Kidney epithelial cell (primary cell): Measurements from ENCODE around the gene NPC2. TPM values are rescaled to one million over a fixed set of nuclear protein-coding genes. Genes with fewer than 3 reads are reported as not detected.

Source experiments
- DNase-seq: peaks from one replicate; pipeline ENCODE4 v3.0.0-alpha.2; 2010; ENCODE audit warnings: low read depth
- H3K27me3 ChIP-seq: 2 replicates; pipeline ENCODE4 v1.6.0; 2011; ENCODE audit warnings: low read length; ENCODE audit not compliant: control insufficient read depth, insufficient read depth
- H3K36me3 ChIP-seq: 2 replicates; pipeline ENCODE4 v1.5.1; 2011; ENCODE audit warnings: low read length; ENCODE audit not compliant: control insufficient read depth, insufficient read depth
- H3K4me3 ChIP-seq: 2 replicates; pipeline ENCODE4 v1.5.1; 2011; ENCODE audit warnings: low read depth, mild to moderate bottlenecking, control low read depth, low read length
- total RNA-seq: library from RNA; depleted of rRNA; stranded (reverse); fragments of >200 nt; gene quantifications from 2 replicates; pipeline ENCODE4 v1.2.3, GENCODE V29; 2015
- TF ChIP-seq, protein P1 (sequence below): IDR thresholded peaks from 2 replicates; pipeline ENCODE4 v1.5.1; 2011; ENCODE audit warnings: mild to moderate bottlenecking, moderate library complexity, low read length, control low read depth, inconsistent platforms; ENCODE audit not compliant: insufficient read depth, poor library complexity, severe bottlenecking

NPC2 gene
- total RNA-seq, 1 donor from 2014 or later: 415 TPM

DNA sequence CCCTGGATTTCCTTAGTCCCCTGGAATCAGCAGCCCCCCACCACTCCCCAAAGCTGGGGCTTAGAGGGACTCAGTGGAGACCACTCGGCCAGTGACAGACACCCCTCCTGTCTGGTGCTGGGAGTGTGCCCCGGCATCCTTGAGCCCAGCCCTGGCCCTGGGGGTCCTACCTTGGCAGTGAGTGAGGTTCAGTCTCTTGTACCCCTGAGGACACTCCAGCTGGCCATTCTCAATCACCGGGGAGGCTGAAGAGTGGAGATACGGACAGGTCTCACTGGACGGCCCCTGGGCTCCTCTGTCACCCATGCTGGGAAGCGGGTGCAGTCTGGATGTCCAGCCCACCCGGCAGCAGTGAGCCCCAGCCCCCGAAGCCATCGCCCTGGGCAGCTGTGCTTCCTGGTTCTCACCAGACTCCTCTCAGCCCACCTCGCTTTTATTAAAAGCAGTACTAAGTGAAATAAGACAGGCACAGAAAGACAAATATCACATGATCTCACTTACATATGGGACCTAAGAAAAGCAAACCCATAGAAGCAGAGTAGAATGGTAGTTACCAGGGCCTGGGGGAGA is 42.7 kb upstream of the NPC2 start:
- DNase-seq: no peak
- Histone ChIP-seq H3K4me3 (no peak overlapping the region), H3K36me3 (no peaks in the 10 kb centered on the region), H3K27me3 (no peaks in the 10 kb centered on the region)
- TF ChIP-seq, protein P1, sequence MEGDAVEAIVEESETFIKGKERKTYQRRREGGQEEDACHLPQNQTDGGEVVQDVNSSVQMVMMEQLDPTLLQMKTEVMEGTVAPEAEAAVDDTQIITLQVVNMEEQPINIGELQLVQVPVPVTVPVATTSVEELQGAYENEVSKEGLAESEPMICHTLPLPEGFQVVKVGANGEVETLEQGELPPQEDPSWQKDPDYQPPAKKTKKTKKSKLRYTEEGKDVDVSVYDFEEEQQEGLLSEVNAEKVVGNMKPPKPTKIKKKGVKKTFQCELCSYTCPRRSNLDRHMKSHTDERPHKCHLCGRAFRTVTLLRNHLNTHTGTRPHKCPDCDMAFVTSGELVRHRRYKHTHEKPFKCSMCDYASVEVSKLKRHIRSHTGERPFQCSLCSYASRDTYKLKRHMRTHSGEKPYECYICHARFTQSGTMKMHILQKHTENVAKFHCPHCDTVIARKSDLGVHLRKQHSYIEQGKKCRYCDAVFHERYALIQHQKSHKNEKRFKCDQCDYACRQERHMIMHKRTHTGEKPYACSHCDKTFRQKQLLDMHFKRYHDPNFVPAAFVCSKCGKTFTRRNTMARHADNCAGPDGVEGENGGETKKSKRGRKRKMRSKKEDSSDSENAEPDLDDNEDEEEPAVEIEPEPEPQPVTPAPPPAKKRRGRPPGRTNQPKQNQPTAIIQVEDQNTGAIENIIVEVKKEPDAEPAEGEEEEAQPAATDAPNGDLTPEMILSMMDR: no peak

DNA sequence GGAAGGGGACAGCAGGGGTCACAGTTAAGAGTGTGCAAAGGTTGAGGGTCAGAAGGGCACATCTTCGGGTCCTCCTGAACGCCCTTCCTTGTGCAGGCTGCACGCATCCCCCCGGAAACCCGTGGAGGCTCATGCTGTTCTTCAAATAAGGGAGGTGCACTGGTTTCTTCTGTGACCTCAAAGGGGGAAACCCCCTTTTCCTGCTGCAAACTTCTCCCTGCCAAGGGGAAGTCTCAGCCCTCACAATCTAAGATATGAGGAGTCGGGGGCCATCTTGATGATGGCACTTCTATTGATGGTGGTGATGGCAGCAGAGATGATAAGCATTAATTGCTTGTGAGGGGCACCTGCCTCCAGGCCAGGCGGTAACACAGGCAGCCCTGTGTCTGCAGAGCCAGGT is 40.5 kb upstream of the NPC2 start:
- TF ChIP-seq, protein P1: no peak
- Histone ChIP-seq H3K36me3 (no peaks in the 10 kb centered on the region), H3K27me3 (no peaks in the 10 kb centered on the region), H3K4me3 (no peak overlapping the region)
- no peak for DNase-seq

DNA sequence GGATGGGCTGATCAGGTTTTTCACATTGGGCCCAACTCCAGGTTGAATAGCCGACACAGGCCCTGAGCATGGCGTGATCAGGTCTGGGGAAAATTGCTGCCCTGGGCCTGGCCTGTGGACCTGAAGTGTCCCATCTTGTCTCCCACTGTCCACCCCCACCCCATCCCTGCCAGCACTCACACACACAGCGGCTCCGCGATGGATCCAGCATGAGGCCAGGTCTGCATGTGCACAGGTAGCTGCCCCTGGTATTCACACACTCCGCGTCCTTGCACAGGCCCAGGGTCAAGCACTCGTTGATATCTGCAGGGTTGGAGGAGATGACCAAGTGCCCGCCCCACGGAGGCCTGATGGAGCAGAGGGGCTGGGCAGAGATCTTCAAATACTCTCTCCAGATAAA is 39.1 kb upstream of the NPC2 start:
- DNase-seq: no peak
- Histone ChIP-seq H3K4me3 (no peak overlapping the region), H3K36me3 (no peaks in the 10 kb centered on the region), H3K27me3 (no peaks in the 10 kb centered on the region)
- TF ChIP-seq, protein P1: no peak

DNA sequence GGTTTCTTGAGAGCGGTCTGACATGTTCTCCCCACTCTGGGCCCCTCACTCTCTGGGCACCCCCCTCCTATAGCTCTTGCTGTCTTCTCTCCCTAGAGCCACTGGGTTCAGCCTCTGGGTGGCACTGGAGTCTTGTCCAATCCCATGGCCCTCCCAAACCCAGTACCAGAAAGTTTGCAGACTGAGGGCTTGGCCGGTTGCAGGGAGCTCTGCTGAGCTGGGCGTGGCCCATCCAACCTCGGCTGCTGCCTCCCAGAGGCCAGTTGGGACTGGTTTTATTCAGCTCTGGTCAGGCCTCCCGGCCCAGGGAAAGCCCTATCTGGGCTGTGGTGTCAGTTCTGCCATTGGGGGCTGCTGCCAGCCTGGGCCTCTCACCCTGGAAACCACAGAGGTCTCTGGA is 38.4 kb upstream of the NPC2 start:
- H3K36me3 ChIP-seq: no peaks in the 10 kb centered on the region
- TF ChIP-seq, protein P1: no peak
- DNase-seq: no peak
- H3K27me3 ChIP-seq: no peaks in the 10 kb centered on the region
- no peak overlapping the region for H3K4me3 ChIP-seq

DNA sequence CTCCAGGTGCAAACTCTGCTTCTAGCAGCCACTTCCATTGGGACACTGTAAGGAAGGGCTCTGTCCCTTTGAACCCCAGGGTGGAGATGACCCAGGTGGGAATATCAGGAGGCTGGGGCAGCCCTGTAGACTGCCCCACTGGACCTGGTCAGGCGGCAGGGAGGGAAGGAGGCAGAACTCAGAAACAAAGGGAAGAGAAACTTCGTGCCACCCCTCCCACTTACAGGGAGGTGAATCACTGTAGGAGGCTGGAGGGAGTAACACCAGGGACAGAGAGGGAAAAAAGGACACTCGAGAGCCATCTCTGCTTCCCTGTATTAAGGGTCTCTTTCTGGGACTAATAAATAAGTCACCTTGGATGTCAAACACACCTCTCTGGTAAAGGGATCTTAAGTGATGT is 37.9 kb upstream of the NPC2 start:
- no peak for DNase-seq
- Histone ChIP-seq H3K27me3 (no peaks in the 10 kb centered on the region), H3K4me3 (no peak overlapping the region), H3K36me3 (no peaks in the 10 kb centered on the region)
- TF ChIP-seq, protein P1: no peak

DNA sequence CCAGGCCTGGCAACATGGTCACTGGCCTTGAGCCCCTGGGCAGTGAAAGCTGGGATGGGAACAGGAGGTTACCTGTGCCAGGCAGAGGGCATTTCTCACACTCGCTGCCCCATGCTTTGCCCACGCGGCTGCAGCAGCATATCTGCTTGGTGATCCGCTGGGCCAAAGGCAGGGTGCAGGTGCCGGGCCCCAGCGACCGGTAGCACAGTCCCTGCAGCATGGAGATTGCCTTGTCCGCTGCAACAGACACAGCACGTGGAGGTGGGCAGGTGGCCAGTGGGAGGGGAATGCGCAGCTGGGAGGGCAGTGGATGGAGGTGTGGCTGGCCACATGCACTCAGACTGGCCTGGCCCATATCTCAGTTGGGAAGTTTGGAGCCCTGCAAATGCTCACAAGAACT is 35.8 kb upstream of the NPC2 start:
- H3K36me3 ChIP-seq: no peaks in the 10 kb centered on the region
- no peak for DNase-seq
- TF ChIP-seq, protein P1: no peak
- no peak overlapping the region for H3K4me3 ChIP-seq
- no peaks in the 10 kb centered on the region for H3K27me3 ChIP-seq
